Upper lobe of left lung (tissue), 6 donors: ENCODE measurements around the gene VAT1L. TPM values are rescaled to one million over a fixed set of nuclear protein-coding genes. Genes with fewer than 3 reads are reported as not detected.

Experiments
- ATAC-seq, 2 donors: fragments of 200-7000 bp; cut with Tn5 transposase; one replicate each; pipeline ENCODE4 v1.9.1; 2022; ENCODE audit warnings: mild to moderate bottlenecking in 2 of 2, moderate library complexity in 2 of 2; ENCODE audit not compliant: low FRiP score in 2 of 2
- DNase-seq, 2 donors: peaks; one replicate each; pipeline ENCODE4 v3.0.0-alpha.2; 2019 to 2020
- H3K27ac ChIP-seq, 4 donors: fragments of 200-600 bp; sonication (generic); one replicate each; pipeline ENCODE4 v1.5.1; 2016 to 2019
- H3K27me3 ChIP-seq, 4 donors: fragments of 200-600 bp; sonication (generic); one replicate each; pipeline ENCODE4 v1.5.1; 2017 to 2019
- H3K36me3 ChIP-seq, 4 donors: fragments of 200-600 bp; sonication (generic); one replicate each; pipeline ENCODE4 v1.5.1; 2016 to 2019
- H3K4me1 ChIP-seq, 4 donors: fragments of 200-600 bp; sonication (generic); one replicate each; pipeline ENCODE4 v1.5.1; 2018 to 2019
- H3K4me3 ChIP-seq, 4 donors: fragments of 200-600 bp; sonication (generic); one replicate each; pipeline ENCODE4 v1.5.1; 2017 to 2019; ENCODE audit warnings: mild to moderate bottlenecking in 2 of 4, moderate library complexity in 1 of 4
- H3K9me3 ChIP-seq, 4 donors: fragments of 200-600 bp; sonication (generic); one replicate each; pipeline ENCODE4 v1.5.1; 2018 to 2019
- CTCF ChIP-seq, 6 experiments: fragments of 450-650 bp in 4 of 6; fragments of 200-600 bp in 2 of 6; sonication (generic) in 2 of 6; IDR thresholded peaks; one replicate each; pipeline ENCODE4 v1.5.1; 2016 to 2019; ENCODE audit warnings: antibody characterized with exemption in 6 of 6
- EP300 ChIP-seq, 4 donors: sonication (generic); formaldehyde crosslinking; IDR thresholded peaks; one replicate each; pipeline ENCODE4 v1.5.1; 2017; ENCODE audit warnings: antibody characterized with exemption in 4 of 4, control low read depth in 2 of 4
- POLR2A ChIP-seq, 4 donors: fragments of 450-650 bp; IDR thresholded peaks; one replicate each; pipeline ENCODE4 v1.5.1; 2016 to 2017; ENCODE audit warnings: antibody characterized with exemption in 4 of 4, mild to moderate bottlenecking in 2 of 4
- POLR2AphosphoS5 ChIP-seq, 2 donors: sonication (generic); formaldehyde crosslinking; IDR thresholded peaks; one replicate each; pipeline ENCODE4 v1.5.1; 2017; ENCODE audit warnings: antibody characterized with exemption in 2 of 2
- WGBS, 2 donors: methylation state at CpG; one replicate each; pipeline ENCODE4 v1.1.5; 2017 to 2018; 5-methylcytosine and 5-hydroxymethylcytosine counted together
- total RNA-seq, 6 donors: library from RNA; depleted of rRNA in 4 of 6; stranded (reverse); fragments of >200 nt in 4 of 6; gene quantifications; one replicate each; pipeline versions ENCODE4 v1.1.0 to v1.2.1, GENCODE V29; 2016 to 2021
- donor health status: DM: no; HTN: no; CAD: no; lungs with moderate emphysema.
- donor health status: DM: no; HTN: yes; CAD: no; lungs with severe emphysema.

The VAT1L gene
- total RNA-seq, 6 donors from 2014 or later, result under 0.01 to 0.59 (median 0.27) TPM; not detected in 2

GRCh38 chr16:77910021-77910420 lies 121.7 kb downstream of the VAT1L start:
- Histone ChIP-seq H3K4me1 (no peaks in the 10 kb centered on the region), H3K4me3 (no peak overlapping the region), H3K36me3 (no peaks in the 10 kb centered on the region), H3K9me3 (no peaks in the 10 kb centered on the region), H3K27me3 (no peaks in the 10 kb centered on the region), H3K27ac (no peak overlapping the region)
- TF ChIP-seq POLR2AphosphoS5 (IDR thresholded peaks at IDR 0.05) (no peak), EP300 (IDR thresholded peaks at IDR 0.05) (no peak), POLR2A (IDR thresholded peaks at IDR 0.05) (no peak), CTCF (IDR thresholded peaks at IDR 0.05) (no peak)
- DNase-seq (no peak), ATAC-seq (no peak)
- 56 to 65% methylated on average over 3 of the region's 3 CpGs for WGBS, 2 donors

- Histone ChIP-seq H3K4me1 (no peaks in the 10 kb centered on the region), H3K36me3 (no peaks in the 10 kb centered on the region), H3K27me3 (no peaks in the 10 kb centered on the region), H3K27ac (no peak overlapping the region), H3K9me3 (no peaks in the 10 kb centered on the region), H3K4me3 (no peak overlapping the region)
- DNase-seq (no peak), ATAC-seq (no peak)
- 77 to 84% methylated on average over 4 of the region's 4 CpGs for WGBS, 2 donors
- TF ChIP-seq POLR2A (IDR thresholded peaks at IDR 0.05) (no peak), EP300 (IDR thresholded peaks at IDR 0.05) (no peak), CTCF (IDR thresholded peaks at IDR 0.05) (no peak), POLR2AphosphoS5 (IDR thresholded peaks at IDR 0.05) (no peak)
Measured at GRCh38 chr16:77912617-77913016, 124.3 kb downstream of the VAT1L start.

GRCh38 chr16:77913738-77914253 lies 125.4 kb downstream of the VAT1L start:
- Histone ChIP-seq H3K36me3 (no peaks in the 10 kb centered on the region), H3K4me1 (peaks cover 1 to 8% (median 6%) of the 10 kb centered on the region in 4 donors), H3K27me3 (no peaks in the 10 kb centered on the region), H3K27ac (no peak overlapping the region), H3K9me3 (no peaks in the 10 kb centered on the region), H3K4me3 (no peak overlapping the region)
- ATAC-seq (no peak), DNase-seq (no peak)
- TF ChIP-seq CTCF (IDR thresholded peaks at IDR 0.05) (no peak), EP300 (IDR thresholded peaks at IDR 0.05) (no peak), POLR2AphosphoS5 (IDR thresholded peaks at IDR 0.05) (no peak)
- 67 to 76% methylated on average over 2 of the region's 2 CpGs for WGBS, 2 donors

- WGBS, 2 donors, result 95% methylated on average over 9 of the region's 9 CpGs
- TF ChIP-seq CTCF (IDR thresholded peaks at IDR 0.05) (no peak), POLR2AphosphoS5 (IDR thresholded peaks at IDR 0.05) (no peak)
- Histone ChIP-seq H3K4me1 (peaks cover 9 to 24% (median 18%) of the 10 kb centered on the region in 4 donors), H3K4me3 (no peak overlapping the region), H3K9me3 (no peaks in the 10 kb centered on the region), H3K27me3 (no peaks in the 10 kb centered on the region), H3K27ac (no peak overlapping the region), H3K36me3 (no peaks in the 10 kb centered on the region)
- DNase-seq (no peak), ATAC-seq (no peak)
Measured at GRCh38 chr16:77916111-77916510, 127.7 kb downstream of the VAT1L start.

- no peaks in the 10 kb centered on the region for H3K27me3 ChIP-seq
- WGBS, 2 donors, result 85 to 92% methylated on average over 3 of the region's 3 CpGs
- no peak overlapping the region for H3K4me3 ChIP-seq
- H3K36me3 ChIP-seq, result no peaks in the 10 kb centered on the region
- H3K27ac ChIP-seq, result no peak overlapping the region
- ATAC-seq (no peak), DNase-seq (no peak)
- peaks cover 9 to 24% (median 18%) of the 10 kb centered on the region in 4 donors for H3K4me1 ChIP-seq
- TF ChIP-seq POLR2AphosphoS5 (IDR thresholded peaks at IDR 0.05), result no peak
- TF ChIP-seq CTCF (IDR thresholded peaks at IDR 0.05), result no peak
- no peak for TF ChIP-seq POLR2A (IDR thresholded peaks at IDR 0.05)
- TF ChIP-seq EP300 (IDR thresholded peaks at IDR 0.05), result no peak
- no peaks in the 10 kb centered on the region for H3K9me3 ChIP-seq
Measured at GRCh38 chr16:77917971-77918370, 129.6 kb downstream of the VAT1L start.
